ENCODE measurements around the gene PTPRN2.
"Not testable (repeated sequence)": the region's sequence is repeated elsewhere in the genome, so short reads cannot be mapped to it uniquely, and the experiment has no call there.

Gene PTPRN2

DNA sequence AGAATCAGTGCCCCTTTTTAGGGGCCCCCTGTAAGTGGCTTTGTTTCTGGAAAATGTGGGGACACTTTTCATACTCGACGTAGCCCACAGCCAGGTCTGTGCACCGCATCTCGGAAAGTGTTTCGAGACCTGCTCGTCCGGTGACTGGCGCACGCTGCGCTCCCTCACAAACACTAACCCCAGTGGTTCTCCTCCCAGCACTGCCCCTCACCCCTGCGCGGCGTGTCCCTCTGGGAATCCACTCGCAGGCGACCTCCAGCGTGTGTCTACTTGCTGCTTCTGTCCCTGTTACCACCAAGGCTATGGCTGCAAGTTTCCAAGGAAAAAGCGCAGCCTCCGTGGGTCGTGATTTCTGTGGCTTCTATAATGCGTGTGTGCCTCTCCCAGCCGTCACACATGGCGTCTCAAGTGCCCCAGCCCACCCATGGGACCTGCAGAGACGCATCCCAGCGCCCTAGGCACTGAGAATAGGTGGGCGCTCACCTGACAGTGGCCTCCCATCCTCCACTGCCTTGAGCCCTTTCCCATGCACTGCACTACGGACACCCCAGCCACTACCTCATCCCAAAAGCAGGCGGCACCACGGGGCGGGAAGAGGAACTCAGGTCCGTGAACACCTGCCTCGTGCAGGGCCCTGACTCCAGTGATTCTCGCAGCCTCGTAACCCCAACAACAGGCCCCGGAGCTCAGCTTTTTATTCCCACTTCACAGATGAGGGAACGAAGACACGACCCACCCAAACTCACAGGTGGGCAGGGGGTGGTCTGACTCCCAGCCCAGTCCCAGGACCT lies 49.3 kb downstream of the PTPRN2 start:
- DNase-seq: no peak
- intact Hi-C loops (cut with DNase I): no loop called here

DNA sequence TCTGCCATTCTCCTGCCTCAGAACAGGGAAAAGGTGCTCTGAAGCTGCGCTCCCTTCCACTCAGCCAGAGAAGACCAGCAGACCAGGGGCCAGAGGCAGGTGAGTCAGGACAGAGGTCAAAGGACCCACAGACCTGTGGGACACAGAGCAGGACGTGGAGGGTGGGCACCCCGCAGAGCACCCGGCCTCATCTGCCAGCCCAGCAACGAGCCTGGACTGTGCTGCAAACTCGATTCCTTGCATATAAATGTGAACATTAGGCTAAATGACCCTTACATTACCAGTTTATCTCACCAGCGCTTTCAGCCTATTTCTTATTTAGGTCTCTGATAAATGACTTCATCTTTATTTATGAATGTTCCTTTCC lies 50.1 kb downstream of the PTPRN2 start:
- no peak for DNase-seq
- intact Hi-C loops (cut with DNase I): no loop called here

DNA sequence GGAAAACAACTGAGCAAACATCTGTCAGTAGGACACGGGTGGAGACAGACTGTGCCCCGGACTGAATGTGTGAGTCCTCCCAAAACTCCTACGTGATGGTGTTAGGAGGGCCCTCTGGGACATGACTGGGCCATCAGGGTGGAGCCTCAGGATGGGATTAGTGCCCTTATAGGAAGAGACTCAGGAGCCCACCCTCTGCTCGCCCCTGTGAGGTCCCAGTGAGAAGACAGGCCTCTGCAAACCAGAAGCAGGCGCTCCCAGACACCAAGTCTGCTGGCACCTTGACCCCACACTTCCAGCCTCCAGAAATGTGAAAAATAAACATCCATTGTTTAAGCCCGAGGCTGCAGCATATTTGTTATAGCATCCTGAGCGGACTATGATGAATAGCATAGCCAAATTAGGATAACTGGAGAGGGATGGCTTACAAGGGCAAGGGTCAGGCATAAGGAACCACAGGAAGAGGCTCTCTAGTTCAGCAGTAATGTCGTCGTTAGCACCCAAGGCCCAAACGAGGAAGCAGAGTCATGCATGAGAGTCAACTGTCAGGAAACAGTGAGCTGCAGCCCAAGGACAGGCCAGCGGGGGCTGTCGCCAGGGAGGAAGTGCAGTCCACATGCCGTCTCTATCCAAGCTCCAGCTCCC lies 50.6 kb downstream of the PTPRN2 start:
- intact Hi-C loops (cut with DNase I): no loop called here
- DNase-seq: no peak

DNA sequence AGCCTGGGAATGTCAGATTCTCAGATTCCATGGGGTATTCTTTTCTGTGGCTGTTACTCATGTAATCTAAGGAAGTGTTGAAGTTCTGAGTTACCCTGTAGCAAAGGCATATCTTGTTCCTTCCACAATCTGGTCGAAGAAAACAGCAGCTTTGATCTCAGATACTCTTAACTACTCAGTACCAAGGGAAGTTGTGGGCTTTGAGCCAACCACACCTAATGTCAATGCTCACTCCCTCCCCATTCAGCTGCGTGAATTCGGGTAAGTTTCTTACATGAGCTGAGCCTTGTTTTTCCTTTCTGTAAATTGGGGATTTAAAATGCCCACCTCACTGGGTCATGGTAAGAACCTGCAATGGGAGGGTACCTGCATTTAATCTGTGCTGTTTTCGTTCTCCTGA lies 52.5 kb downstream of the PTPRN2 start:
- no peak for DNase-seq
- intact Hi-C loops (cut with DNase I): no loop called here

DNA sequence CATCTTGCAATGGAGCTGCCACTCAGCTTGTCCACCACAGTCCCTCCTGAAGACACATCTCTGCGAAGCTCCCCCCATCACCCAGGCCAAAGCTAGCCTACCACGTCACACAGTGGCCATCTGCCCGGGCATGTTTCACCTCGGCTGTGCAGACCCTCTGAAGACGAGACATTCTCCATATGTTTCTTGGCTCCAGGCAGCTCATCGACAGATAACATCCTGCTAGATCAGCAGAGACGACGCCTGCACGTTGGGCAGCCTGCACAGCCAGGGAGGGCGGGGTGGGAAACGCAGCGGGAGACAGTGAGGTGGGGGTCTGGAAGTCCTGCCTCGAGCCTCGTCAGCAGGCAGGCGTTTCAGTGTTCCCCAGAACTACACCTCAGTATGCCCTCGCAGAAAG lies 53.0 kb downstream of the PTPRN2 start:
- no peak for DNase-seq
- intact Hi-C loops (cut with DNase I): no loop called here

DNA sequence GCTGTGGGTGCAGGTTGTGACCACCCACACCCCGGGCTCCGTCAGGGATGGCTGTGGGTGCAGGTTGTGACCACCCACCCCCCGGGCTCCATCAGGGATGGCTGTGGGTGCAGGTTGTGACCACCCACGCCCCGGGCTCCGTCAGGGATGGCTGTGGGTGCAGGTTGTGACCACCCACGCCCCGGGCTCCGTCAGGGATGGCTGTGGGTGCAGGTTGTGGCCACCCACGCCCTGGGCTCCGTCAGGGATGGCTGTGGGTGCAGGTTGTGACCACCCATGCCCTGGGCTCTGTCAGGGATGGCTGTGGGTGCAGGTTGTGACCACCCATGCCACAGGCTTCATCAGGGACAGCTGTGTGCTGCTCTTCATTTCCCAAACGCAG lies 53.5 kb downstream of the PTPRN2 start:
- intact Hi-C loops (cut with DNase I); DNase-seq: not testable (repeated sequence)

DNA sequence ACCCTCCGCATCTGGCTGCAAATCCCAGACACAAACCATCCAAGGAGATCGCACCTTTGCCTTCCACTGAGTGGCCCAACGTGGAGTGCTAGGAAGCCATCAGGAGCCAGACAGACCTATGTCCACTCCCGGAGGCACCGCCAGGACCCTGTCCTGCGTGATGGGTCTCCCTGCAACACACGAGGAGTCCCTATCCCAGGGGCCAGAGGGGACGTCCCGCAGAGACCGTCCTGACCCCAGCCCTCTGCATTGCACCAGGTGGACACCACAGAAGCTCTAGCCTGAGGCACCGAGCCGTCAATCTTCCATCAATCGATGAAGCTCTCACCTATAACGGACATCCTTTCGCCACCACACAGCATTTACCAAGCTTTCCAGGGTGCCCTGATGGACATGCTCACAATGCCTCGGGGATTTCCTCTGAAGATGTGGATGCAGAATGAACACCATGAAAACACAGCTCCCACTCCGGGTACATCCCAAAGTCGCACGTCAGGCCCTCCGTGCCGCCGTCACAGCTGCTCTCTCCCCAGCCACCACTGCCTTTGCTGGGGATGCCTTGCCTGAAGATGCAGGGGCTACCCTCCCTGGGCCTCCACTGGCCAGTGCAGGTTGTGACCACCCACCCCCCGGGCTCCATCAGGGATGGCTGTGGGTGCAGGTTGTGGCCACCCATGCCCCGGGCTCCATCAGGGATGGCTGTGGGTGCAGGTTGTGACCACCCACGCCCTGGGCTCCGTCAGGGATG lies 54.1 kb downstream of the PTPRN2 start:
- intact Hi-C loops (cut with DNase I): no loop called here

DNA sequence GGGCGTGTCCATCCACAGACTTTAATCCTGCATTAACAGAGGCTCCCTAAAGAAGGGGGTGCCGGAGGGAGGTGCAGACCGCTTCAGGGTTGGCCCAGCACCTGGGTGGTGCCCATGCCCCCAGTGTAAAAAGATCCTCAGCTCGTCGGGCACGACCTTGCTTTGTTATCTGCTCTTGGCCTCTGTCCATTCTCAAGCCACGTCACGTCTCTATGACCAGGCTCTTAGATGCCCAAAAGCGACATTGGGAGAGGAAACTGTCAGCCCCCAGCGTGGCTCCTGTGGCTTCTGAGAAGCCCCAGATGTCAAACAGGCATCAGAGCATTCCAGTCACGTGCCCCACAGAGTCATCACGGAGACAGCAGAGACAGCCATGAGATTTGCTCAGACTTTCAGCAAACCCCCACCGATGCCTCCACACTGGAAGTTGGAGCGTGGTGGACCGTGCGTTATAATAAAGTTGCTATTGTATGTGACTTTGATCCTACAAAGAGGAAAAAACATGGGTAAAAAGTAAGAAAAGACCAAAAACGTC lies 55.5 kb downstream of the PTPRN2 start:
- intact Hi-C loops (cut with DNase I): no loop called here
- peak in 15 of 42 donors; percentile 28 to 70 (median 54) for DNase-seq

More for the DNA sequence above, 54.1 kb downstream of the PTPRN2 start:
- no peak for DNase-seq

DNA sequence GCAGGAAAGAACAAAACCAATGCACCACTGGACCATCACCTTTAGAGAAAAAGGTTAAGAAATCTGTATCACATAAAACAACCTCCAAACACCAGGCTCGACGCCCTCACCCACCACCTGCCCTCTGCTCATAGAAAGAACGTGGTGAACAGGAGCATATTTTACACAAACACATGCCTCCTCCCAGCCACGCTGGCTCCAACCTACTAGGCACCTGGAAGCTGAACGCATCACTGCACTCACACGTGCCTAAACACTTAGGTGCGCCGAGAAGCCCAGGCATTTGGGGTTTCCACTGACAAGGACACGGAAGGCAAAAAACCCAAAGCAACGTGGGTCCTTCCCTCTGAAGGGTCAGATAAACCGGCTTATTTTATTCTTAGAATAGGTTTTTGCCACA lies 56.0 kb downstream of the PTPRN2 start:
- intact Hi-C loops (cut with DNase I): no loop called here
- peak in 25 of 42 donors; percentile 14 to 78 (median 56) for DNase-seq

DNA sequence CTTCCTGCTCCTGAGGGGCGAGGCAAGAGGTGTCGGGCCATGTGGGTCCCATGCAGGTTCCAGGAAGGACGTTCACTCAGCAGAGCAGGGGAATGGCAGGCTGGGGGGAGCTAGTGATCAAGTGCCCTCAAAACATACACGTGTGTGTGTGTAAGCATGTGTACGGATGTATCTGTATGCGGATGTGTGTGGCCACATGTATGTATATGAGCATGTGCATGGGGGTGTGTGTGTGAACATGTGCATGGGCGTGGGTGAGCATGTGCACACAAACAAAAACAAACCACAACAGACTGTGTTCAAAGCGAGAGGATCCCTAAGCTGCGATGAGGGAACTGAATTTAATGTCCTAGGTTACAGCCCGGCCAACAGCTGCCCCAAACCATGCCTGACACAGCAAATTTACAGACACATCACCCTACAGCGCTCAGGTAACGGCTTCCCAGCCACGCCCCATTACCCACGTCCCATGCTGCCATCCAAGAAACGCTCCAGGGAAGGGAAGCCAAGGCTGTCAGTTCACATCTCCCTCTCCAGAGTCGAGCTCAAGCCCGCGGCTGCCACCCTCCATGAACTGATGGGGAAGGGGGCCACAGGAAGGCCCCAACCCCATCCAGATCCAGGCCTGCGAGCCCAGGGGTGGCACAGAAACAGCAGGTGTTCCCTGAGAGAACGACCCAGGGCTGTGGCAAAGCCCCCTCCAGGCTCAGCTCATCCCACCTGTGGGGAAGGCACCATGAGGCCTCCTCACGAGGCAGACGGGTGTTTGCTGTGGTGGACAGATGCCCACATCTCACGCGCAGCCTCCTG lies 56.6 kb downstream of the PTPRN2 start:
- DNase-seq: peak in 5 of 42 donors; percentile 29 to 64 (median 55)
- intact Hi-C loops (cut with DNase I): no loop called here

DNA sequence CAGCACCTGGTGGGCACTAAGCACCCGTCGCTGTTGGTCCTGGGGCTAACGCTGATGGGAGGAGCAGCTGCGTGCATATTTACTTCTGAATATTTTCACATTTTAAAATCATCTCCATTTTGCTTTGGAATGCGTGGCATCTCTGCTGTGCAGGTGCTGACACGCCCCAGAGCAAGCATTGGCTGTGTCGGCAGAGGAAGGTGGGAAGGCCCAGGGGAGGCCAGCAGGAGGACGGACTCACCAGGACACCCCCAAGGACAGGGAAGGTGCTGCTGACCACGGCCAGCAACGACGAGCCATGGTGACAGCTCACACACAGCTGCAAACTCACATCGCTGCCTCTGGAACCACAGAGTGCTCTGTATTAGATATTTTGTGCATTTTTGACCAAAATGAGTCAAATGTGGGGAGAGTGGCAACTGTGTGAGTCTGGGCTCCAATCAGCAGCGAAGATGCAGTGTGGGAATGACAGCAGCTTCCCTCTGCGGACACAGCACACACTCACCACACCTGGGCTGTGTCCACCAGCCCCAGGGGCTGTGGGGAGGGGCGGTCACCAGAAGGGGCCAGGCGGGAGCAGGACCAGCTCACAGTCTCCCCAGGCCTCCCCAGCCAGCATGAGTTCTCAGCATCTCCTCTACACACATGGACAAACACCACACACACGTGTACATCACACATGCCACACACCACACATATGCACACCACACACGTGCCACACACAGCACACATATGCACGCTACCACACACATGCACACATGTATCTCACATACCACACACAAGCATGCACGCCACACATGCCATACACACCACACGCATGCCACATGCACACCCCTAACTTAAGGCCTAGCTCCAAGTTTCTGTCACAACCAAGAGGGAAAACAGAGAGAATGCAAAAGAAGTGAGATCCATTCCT lies 58.2 kb downstream of the PTPRN2 start:
- no peak for DNase-seq
- intact Hi-C loops (cut with DNase I): no loop called here

DNA sequence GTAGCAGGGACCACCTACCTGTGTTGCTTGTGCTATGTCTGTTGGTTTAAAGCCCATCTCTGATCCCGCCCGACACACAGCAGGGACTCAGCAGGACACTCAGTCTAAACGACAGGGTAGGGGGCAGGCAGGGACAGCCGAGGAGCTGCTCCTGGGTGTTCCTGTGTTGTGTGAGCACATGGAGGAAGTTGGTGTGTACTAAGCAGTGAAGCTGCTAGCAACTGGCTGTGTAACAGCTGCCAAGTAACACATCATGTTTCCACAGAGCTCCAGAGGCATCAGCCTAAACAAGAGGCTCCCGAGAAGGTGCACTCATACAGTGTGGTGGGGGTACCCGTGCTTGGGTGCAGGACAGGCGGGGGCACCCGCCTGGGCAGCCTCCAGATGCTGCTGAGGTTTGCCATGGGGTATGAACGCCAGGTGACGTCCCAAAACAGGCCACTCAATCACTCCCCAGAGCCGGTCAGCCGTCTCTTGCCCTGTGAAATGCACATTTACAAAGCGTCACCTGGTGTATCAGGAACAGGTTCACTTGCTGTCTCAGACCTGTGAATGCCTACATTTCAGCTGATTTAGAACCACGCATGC lies 59.6 kb downstream of the PTPRN2 start:
- DNase-seq: no peak
- intact Hi-C loops (cut with DNase I): no loop called here

DNA sequence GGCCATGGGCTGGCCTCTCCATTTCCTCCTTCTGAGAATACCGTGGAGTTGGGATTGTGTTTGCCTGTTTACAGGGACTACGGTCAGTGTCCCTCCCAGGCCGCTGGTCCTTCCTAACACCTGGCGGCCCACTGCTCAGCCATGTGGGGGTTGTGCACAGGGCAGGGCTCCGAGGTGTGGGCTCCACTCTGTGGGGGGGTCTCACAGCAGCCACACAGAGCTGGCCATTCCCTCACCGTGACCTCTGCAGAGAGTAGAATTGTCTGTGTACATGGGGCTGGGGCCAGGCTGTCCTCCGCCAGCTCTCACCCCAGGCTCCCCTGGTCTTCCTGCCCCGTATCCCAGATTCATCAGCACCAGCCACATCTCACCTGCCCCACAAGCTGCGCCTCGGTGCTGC lies 60.1 kb downstream of the PTPRN2 start:
- intact Hi-C loops (cut with DNase I): no loop called here
- no peak for DNase-seq

DNA sequence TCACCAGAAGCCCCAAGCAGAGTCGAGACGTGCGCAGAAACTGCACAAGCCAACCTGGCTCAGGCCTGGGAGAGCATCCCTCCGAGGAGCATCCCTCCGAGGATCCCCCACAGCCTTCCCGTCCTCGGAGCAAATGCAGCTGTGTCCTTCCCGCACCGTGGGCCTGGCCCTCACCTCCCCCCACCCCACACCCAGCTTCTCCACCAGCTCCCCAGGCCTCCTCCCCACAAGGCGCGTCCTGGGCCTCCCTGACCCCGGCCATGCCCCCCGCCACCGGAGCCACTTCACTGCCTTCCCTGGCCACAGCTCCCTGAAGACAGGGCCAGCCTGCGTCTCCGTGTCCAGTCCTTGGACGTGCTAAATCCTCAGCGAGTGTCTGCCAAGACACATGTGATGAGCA lies 60.6 kb downstream of the PTPRN2 start:
- no peak for DNase-seq
- intact Hi-C loops (cut with DNase I): no loop called here

DNA sequence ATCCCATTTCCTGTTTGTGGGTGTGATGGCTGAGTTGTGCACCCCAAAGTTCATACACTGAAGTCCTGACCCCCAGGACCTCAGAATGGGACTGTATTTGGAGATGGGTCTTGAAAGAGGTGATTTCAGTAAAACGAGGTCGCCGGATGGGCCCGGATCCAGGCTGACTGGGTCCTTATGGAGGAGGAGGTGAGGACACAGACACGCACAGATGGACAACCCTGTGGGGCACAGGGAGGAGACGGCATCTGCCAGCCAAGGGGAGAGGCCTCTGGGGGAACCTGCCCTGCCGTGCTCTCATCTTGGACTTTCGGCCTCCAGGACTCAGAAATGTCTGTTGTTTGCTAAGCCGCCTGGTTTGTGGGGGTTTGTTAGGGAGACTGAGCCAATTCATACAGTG lies 61.1 kb downstream of the PTPRN2 start:
- intact Hi-C loops (cut with DNase I): no loop called here
- DNase-seq: no peak

DNA sequence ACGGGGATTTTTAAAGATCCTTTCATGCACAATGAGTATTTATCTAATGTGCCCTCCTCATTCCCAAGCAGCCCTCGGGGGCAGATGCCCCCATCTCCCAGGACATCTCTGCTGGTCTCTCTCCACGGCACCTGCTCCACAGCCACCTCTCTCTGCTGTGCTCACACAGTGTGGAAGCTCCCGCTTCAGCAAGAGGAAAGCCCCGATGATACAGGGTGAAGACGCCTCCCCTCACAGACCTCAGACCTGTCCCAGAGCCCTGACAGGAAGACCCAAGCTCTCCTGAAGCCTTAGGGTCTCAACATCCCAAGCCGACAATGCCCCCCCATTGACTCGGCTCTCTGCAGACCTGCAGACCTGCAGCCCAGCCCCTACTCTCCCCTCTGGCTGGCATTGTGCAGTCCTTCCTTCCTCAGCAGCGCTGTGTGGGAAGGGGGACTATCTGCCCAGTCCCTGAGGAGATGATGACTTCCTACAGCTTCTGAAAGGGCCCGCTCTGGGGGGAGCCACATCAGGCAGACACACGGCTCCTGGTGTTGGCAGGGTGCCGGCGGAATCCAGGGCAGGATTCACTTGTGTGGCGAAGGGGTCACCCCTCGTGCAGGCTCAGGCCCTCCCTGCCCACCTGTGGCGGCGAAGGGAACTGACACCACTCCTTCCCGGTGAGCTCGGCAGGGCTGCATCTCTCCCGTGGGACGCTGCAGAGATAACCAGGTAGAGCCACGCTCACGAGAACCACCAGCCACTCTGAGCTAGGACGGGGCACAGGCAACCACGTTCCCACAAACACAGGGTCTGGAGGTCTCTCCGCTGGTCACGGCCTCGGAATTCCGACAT lies 61.8 kb downstream of the PTPRN2 start:
- DNase-seq: no peak
- intact Hi-C loops (cut with DNase I): no loop called here

Measured in head of caudate nucleus (tissue), 42 donors.